ENCODE results near the gene OR6J1. TPM values are rescaled to one million over a fixed set of nuclear protein-coding genes. Genes with fewer than 3 reads are reported as not detected.

Gene OR6J1
- total and polyA plus RNA-seq, 4 donors = not detected

DNA sequence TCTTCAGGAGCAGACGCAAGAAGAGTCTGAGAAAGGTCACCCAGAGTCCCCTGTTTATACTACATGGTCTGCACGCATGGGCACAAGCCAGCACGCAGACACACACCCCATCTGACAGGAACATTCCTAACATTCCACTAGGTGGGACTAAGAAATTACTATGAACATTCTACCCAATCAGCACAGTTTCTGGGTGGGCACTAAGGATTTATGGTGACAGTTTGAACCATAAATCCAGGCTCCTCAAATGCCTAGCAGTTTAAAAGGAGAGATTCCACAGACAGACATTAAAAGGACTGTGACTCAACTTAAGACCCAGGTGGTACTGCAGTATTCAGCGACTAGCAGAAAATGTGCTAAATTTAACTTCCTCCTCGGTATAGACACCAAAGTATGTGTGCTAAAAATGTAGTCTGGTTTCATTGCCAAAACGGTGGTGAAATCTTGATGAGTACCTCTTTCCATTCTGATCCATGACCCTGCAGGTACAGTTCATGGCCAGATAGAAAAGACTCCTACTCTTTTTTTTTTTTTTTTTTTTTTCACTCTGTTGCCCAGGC lies 29.8 kb downstream of the OR6J1 start:
- Histone ChIP-seq H3K4me3 (ENCODE audit: low read depth in 1 of 3, low read length in 3 of 3) (no peak overlapping the region), H3K27me3 (ENCODE audit: control insufficient read depth in 4 of 4, insufficient read depth in 4 of 4, low read length in 3 of 4) (no peaks in the 10 kb centered on the region), H3K36me3 (ENCODE audit: control insufficient read depth in 4 of 4, insufficient read depth in 3 of 4, low read depth in 1 of 4, low read length in 3 of 4) (peaks cover 12 to 30% (median 23%) of the 10 kb centered on the region in 4 donors), H3K9ac (ENCODE audit: low read depth in 1 of 2, low read length in 2 of 2) (no peak overlapping the region), H3K9me3 (ENCODE audit: control insufficient read depth in 4 of 4, low read length in 3 of 4) (no peaks in the 10 kb centered on the region), H3K27ac (ENCODE audit: low read depth in 1 of 2, low read length in 2 of 2) (no peak overlapping the region), H3K4me1 (ENCODE audit: control insufficient read depth in 4 of 4, insufficient read depth in 4 of 4, low read length in 3 of 4) (peaks cover 0 to 3% (median 0%) of the 10 kb centered on the region in 4 donors)
- 53% methylated on average over 6 of the region's 6 CpGs for WGBS
- TF ChIP-seq NR2F2 (IDR thresholded peaks at IDR 0.05) (no peak), RXRA (IDR thresholded peaks at IDR 0.05) (peak; percentile 40 to 68), SP1 (IDR thresholded peaks at IDR 0.05) (peak; percentile 34), EGR1 (IDR thresholded peaks at IDR 0.05; ENCODE audit: low read depth in 2 of 2) (peak in 1 of 2 donors; percentile 77), HNF4A (conservative IDR thresholded peaks at IDR 0.05) (peak in 1 of 2 donors; percentile 46), JUND (IDR thresholded peaks at IDR 0.05) (peak; percentile 88 to 95), YY1 (IDR thresholded peaks at IDR 0.05) (no peak)
- TF ChIP-seq, protein P1, sequence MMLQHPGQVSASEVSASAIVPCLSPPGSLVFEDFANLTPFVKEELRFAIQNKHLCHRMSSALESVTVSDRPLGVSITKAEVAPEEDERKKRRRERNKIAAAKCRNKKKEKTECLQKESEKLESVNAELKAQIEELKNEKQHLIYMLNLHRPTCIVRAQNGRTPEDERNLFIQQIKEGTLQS (IDR thresholded peaks at IDR 0.05) = peak; percentile 83
- TF ChIP-seq, protein P2, sequence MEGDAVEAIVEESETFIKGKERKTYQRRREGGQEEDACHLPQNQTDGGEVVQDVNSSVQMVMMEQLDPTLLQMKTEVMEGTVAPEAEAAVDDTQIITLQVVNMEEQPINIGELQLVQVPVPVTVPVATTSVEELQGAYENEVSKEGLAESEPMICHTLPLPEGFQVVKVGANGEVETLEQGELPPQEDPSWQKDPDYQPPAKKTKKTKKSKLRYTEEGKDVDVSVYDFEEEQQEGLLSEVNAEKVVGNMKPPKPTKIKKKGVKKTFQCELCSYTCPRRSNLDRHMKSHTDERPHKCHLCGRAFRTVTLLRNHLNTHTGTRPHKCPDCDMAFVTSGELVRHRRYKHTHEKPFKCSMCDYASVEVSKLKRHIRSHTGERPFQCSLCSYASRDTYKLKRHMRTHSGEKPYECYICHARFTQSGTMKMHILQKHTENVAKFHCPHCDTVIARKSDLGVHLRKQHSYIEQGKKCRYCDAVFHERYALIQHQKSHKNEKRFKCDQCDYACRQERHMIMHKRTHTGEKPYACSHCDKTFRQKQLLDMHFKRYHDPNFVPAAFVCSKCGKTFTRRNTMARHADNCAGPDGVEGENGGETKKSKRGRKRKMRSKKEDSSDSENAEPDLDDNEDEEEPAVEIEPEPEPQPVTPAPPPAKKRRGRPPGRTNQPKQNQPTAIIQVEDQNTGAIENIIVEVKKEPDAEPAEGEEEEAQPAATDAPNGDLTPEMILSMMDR (IDR thresholded peaks at IDR 0.05; ENCODE audit: low read depth, low read length, missing input control) = no peak
- no peak for DNase-seq (ENCODE audit: low spot score)

- peaks cover 0 to 3% (median 0%) of the 10 kb centered on the region in 4 donors for H3K4me1 ChIP-seq (ENCODE audit: control insufficient read depth in 4 of 4, insufficient read depth in 4 of 4, low read length in 3 of 4)
- no peak overlapping the region for H3K4me3 ChIP-seq (ENCODE audit: low read depth in 1 of 3, low read length in 3 of 3)
- peaks cover 12 to 32% (median 25%) of the 10 kb centered on the region in 4 donors for H3K36me3 ChIP-seq (ENCODE audit: control insufficient read depth in 4 of 4, insufficient read depth in 3 of 4, low read depth in 1 of 4, low read length in 3 of 4)
- no peaks in the 10 kb centered on the region for H3K27me3 ChIP-seq (ENCODE audit: control insufficient read depth in 4 of 4, insufficient read depth in 4 of 4, low read length in 3 of 4)
- no peaks in the 10 kb centered on the region for H3K9me3 ChIP-seq (ENCODE audit: control insufficient read depth in 4 of 4, low read length in 3 of 4)
- 85% methylated on average over 3 of the region's 3 CpGs for WGBS
- no peak for DNase-seq (ENCODE audit: low spot score)
- H3K9ac ChIP-seq (ENCODE audit: low read depth in 1 of 2, low read length in 2 of 2) = no peak overlapping the region
- no peak overlapping the region for H3K27ac ChIP-seq (ENCODE audit: low read depth in 1 of 2, low read length in 2 of 2)
- no peak for TF ChIP-seq HNF4G (IDR thresholded peaks at IDR 0.05)
- TF ChIP-seq RXRA (IDR thresholded peaks at IDR 0.05) = no peak
- TF ChIP-seq YY1 (IDR thresholded peaks at IDR 0.05) = no peak
- no peak for TF ChIP-seq HNF4A (conservative IDR thresholded peaks at IDR 0.05)
- no peak for TF ChIP-seq SP1 (IDR thresholded peaks at IDR 0.05)
- TF ChIP-seq EGR1 (IDR thresholded peaks at IDR 0.05; ENCODE audit: low read depth in 2 of 2) = no peak
- no peak for TF ChIP-seq TAF1 (conservative IDR thresholded peaks at IDR 0.05)
- no peak for TF ChIP-seq NR2F2 (IDR thresholded peaks at IDR 0.05)
- TF ChIP-seq, protein P1 (IDR thresholded peaks at IDR 0.05) = no peak
- TF ChIP-seq MAX (IDR thresholded peaks at IDR 0.05) = no peak
- TF ChIP-seq RAD21 (IDR thresholded peaks at IDR 0.05) = no peak
- no peak for TF ChIP-seq FOXA2 (IDR thresholded peaks at IDR 0.05)
- no peak for TF ChIP-seq GABPA (IDR thresholded peaks at IDR 0.05 in 1 of 2, conservative IDR thresholded peaks at IDR 0.05 in 1 of 2)
- TF ChIP-seq, protein P2 (IDR thresholded peaks at IDR 0.05; ENCODE audit: low read depth, low read length, missing input control) = no peak
- TF ChIP-seq, protein P3, sequence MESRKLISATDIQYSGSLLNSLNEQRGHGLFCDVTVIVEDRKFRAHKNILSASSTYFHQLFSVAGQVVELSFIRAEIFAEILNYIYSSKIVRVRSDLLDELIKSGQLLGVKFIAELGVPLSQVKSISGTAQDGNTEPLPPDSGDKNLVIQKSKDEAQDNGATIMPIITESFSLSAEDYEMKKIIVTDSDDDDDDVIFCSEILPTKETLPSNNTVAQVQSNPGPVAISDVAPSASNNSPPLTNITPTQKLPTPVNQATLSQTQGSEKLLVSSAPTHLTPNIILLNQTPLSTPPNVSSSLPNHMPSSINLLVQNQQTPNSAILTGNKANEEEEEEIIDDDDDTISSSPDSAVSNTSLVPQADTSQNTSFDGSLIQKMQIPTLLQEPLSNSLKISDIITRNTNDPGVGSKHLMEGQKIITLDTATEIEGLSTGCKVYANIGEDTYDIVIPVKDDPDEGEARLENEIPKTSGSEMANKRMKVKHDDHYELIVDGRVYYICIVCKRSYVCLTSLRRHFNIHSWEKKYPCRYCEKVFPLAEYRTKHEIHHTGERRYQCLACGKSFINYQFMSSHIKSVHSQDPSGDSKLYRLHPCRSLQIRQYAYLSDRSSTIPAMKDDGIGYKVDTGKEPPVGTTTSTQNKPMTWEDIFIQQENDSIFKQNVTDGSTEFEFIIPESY (IDR thresholded peaks at IDR 0.05) = no peak
- no peak for TF ChIP-seq JUND (IDR thresholded peaks at IDR 0.05)
- no peak for TF ChIP-seq FOXA1 (IDR thresholded peaks at IDR 0.05)
- no peak for TF ChIP-seq REST (IDR thresholded peaks at IDR 0.05)
Observed at GRCh38 chr14:22613736-22614239, 30.4 kb downstream of the OR6J1 start.
